ENCODE measurements around the gene CCDC83.

GRCh38 chr11:85961930-85962363 lies 106.8 kb downstream of the CCDC83 start:
- TF ChIP-seq CTCF (IDR thresholded peaks at IDR 0.05) = no peak
- no peak for TF ChIP-seq POLR2A (IDR thresholded peaks at IDR 0.05)

All from lower leg skin (tissue), 3 donors.